Vagina (tissue), 2 donors: ENCODE measurements around the gene FAM8A1.

ENCODE experiments used
- POLR2AphosphoS5 ChIP-seq, 2 donors: sonication (generic); formaldehyde crosslinking; IDR thresholded peaks; one replicate each; pipeline ENCODE4 v1.9.0; 2017; ENCODE audit warnings: antibody characterized with exemption in 2 of 2, mild to moderate bottlenecking in 2 of 2, low read depth in 1 of 2; ENCODE audit not compliant: insufficient read depth in 1 of 2
- TF ChIP-seq, protein P1 (sequence below), 3 experiments: fragments of 450-650 bp in 2 of 3; fragments of 200-600 bp in 1 of 3; sonication (generic) in 1 of 3; IDR thresholded peaks; one replicate each; pipeline ENCODE4 v1.5.1; 2017 to 2019; ENCODE audit warnings: antibody characterized with exemption in 3 of 3, mild to moderate bottlenecking in 2 of 3, moderate library complexity in 2 of 3

DNA sequence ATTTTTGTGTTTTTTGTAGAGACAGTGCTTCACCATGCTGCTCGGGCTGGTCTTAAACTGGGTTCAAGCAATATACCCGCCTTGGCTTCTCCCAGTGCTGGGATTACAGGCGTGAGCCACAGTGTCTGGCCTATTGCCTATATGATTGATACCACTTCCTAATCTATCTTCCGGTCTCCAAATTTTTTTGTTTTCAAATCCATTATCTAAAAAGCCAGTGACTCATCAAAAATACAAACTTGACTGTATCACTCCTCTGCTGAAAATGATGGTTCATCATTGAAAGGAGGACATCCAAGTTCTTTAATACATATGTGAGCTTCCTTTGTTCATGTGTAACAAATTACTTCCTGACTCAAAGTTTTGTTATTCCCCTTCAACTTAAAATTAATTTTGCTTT is 35.5 kb downstream of the FAM8A1 start:
- TF ChIP-seq, protein P1, sequence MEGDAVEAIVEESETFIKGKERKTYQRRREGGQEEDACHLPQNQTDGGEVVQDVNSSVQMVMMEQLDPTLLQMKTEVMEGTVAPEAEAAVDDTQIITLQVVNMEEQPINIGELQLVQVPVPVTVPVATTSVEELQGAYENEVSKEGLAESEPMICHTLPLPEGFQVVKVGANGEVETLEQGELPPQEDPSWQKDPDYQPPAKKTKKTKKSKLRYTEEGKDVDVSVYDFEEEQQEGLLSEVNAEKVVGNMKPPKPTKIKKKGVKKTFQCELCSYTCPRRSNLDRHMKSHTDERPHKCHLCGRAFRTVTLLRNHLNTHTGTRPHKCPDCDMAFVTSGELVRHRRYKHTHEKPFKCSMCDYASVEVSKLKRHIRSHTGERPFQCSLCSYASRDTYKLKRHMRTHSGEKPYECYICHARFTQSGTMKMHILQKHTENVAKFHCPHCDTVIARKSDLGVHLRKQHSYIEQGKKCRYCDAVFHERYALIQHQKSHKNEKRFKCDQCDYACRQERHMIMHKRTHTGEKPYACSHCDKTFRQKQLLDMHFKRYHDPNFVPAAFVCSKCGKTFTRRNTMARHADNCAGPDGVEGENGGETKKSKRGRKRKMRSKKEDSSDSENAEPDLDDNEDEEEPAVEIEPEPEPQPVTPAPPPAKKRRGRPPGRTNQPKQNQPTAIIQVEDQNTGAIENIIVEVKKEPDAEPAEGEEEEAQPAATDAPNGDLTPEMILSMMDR (IDR thresholded peaks at IDR 0.05), result no peak
- TF ChIP-seq POLR2AphosphoS5 (IDR thresholded peaks at IDR 0.05; ENCODE audit: insufficient read depth in 1 of 2, low read depth in 1 of 2), result no peak
